SK-N-SH (cell line): ENCODE measurements around the gene ETS1. TPM values are rescaled to one million over a fixed set of nuclear protein-coding genes. Genes with fewer than 3 reads are reported as not detected.

Experiments
- CTCF ChIA-PET: fragments of 300-600, 350-600 bp; formaldehyde crosslinking; extraction: SDS; loops from one replicate; lab custom pipeline; 2021; lab: Yijun Ruan, JAX
- POLR2A ChIA-PET: fragments of 350-600 bp; sonication (Branson Sonifier 250); formaldehyde crosslinking; extraction: SDS; loops from one replicate; lab custom pipeline; 2020; ENCODE audit warnings: antibody characterized with exemption, inconsistent platforms; lab: Yijun Ruan, JAX
- DNase-seq: peaks from one replicate; pipeline ENCODE4 v3.0.0; 2012
- H2AFZ ChIP-seq: fragments of 200-600 bp; sonication (generic); 2 replicates; pipeline ENCODE4 v1.8.1; 2016; ENCODE audit warnings: antibody characterized with exemption, mild to moderate bottlenecking, low read depth
- H3F3A ChIP-seq: fragments of 200-600 bp; sonication (generic); replicated peaks from 2 replicates; pipeline ENCODE3; 2016; ENCODE audit warnings: antibody characterized with exemption, mild to moderate bottlenecking; ENCODE audit not compliant: insufficient read depth
- H3K27ac ChIP-seq, 2 experiments: fragments of 200-500 bp in 1 of 2; fragments of 200-600 bp in 1 of 2; sonication (Bioruptor generic) in 1 of 2; sonication (generic), shearing (Covaris generic) in 1 of 2; 2 replicates each; pipeline versions ENCODE4 v1.5.1 to v1.6.1; 2014 to 2016; ENCODE audit warnings: low read depth in 2 of 2, inconsistent platforms in 1 of 2, low read length in 1 of 2, mild to moderate bottlenecking in 1 of 2, mixed read lengths in 1 of 2
- H3K27me3 ChIP-seq: fragments of 200-600 bp; sonication (generic), shearing (Covaris generic); 2 replicates; pipeline ENCODE4 v1.6.1; 2016; ENCODE audit warnings: mixed run types; ENCODE audit not compliant: insufficient read depth
- H3K36me3 ChIP-seq, 2 experiments: fragments of 200-500 bp in 1 of 2; fragments of 200-600 bp in 1 of 2; sonication (Bioruptor generic) in 1 of 2; sonication (generic) in 1 of 2; replicated peaks in 1 of 2; 2 replicates each; pipeline versions ENCODE3 to v1.5.1; 2014 to 2016; ENCODE audit warnings: low read length in 1 of 2, mild to moderate bottlenecking in 1 of 2; ENCODE audit not compliant: insufficient read depth in 2 of 2, control insufficient read depth in 1 of 2
- H3K4me1 ChIP-seq, 2 experiments: fragments of 200-500 bp in 1 of 2; fragments of 200-600 bp in 1 of 2; sonication (Bioruptor generic) in 1 of 2; sonication (generic), shearing (Covaris generic) in 1 of 2; 2 replicates each; pipeline versions ENCODE4 v1.5.1 to v1.6.1; 2014 to 2016; ENCODE audit warnings: low read depth in 1 of 2, low read length in 1 of 2, mixed run types in 1 of 2; ENCODE audit not compliant: insufficient read depth in 2 of 2, control insufficient read depth in 1 of 2
- H3K4me2 ChIP-seq: fragments of 200-600 bp; sonication (generic), shearing (Covaris generic); 2 replicates; pipeline ENCODE4 v1.6.1; 2017; ENCODE audit warnings: mixed run types
- H3K4me3 ChIP-seq, 2 experiments: fragments of 200-500 bp in 1 of 2; fragments of 200-600 bp in 1 of 2; sonication (Bioruptor generic) in 1 of 2; sonication (generic), shearing (Covaris generic) in 1 of 2; 2 replicates each; pipeline versions ENCODE4 v1.5.1 to v1.8.1; 2014 to 2016; ENCODE audit warnings: low read depth in 2 of 2, inconsistent platforms in 1 of 2, low read length in 1 of 2, mild to moderate bottlenecking in 1 of 2, mixed read lengths in 1 of 2, moderate library complexity in 1 of 2
- H3K79me2 ChIP-seq: fragments of 200-600 bp; sonication (generic); 2 replicates; pipeline ENCODE4 v1.8.1; 2017; ENCODE audit warnings: mild to moderate bottlenecking; ENCODE audit not compliant: insufficient read depth
- H3K9ac ChIP-seq: fragments of 200-600 bp; sonication (generic); 2 replicates; pipeline ENCODE4 v1.6.1; 2017; ENCODE audit warnings: mixed run types
- H3K9me2 ChIP-seq: fragments of 200-600 bp; sonication (generic); 2 replicates; pipeline ENCODE4 v1.6.1; 2017; ENCODE audit warnings: mixed run types
- H3K9me3 ChIP-seq: fragments of 200-600 bp; sonication (generic); 2 replicates; pipeline ENCODE4 v1.6.1; 2017; ENCODE audit warnings: mixed run types, mild to moderate bottlenecking, moderate library complexity
- H4K20me1 ChIP-seq: fragments of 200-600 bp; sonication (generic); 2 replicates; pipeline ENCODE4 v1.6.1; 2017; ENCODE audit warnings: mild to moderate bottlenecking, mixed run types; ENCODE audit not compliant: insufficient read depth
- CHD2 ChIP-seq: fragments of 150-350 bp; IDR thresholded peaks from 2 replicates; pipeline ENCODE4 v1.6.1; 2018; ENCODE audit warnings: low read length; ENCODE audit not compliant: partially characterized antibody
- CTCF ChIP-seq: fragments of 200-600 bp; sonication (generic); IDR thresholded peaks from 2 replicates; pipeline ENCODE4 v1.6.1; 2017; ENCODE audit warnings: antibody characterized with exemption, mild to moderate bottlenecking, moderate library complexity
- ELF1 ChIP-seq: IDR thresholded peaks from 2 replicates; pipeline ENCODE4 v1.4.0; 2012
- EP300 ChIP-seq, 2 experiments: IDR thresholded peaks; 2 replicates each; pipeline versions ENCODE4 v1.4.0 to v1.6.1; 2012; ENCODE audit warnings: borderline replicate concordance in 1 of 2, low read depth in 1 of 2, low read length in 1 of 2
- EZH2phosphoT487 ChIP-seq: fragments of 200-600 bp; sonication (generic); IDR thresholded peaks from 2 replicates; pipeline ENCODE4 v1.6.1; 2017; ENCODE audit warnings: low read depth, mixed run types, mild to moderate bottlenecking, antibody characterized with exemption, moderate library complexity, borderline replicate concordance
- FOSL2 ChIP-seq: IDR thresholded peaks from 2 replicates; pipeline ENCODE4 v1.4.0; 2012; ENCODE audit warnings: low read depth, mild to moderate bottlenecking, moderate library complexity, borderline replicate concordance
- FOXM1 ChIP-seq: IDR thresholded peaks from 2 replicates; pipeline ENCODE4 v1.4.0; 2012; ENCODE audit warnings: low read depth, mild to moderate bottlenecking
- GATA2 ChIP-seq: sonication (generic); formaldehyde crosslinking; IDR thresholded peaks from 2 replicates; pipeline ENCODE4 v1.5.0; 2020; ENCODE audit warnings: mild to moderate bottlenecking, missing genetic modification reagents
- JUND ChIP-seq: IDR thresholded peaks from 2 replicates; pipeline ENCODE4 v1.4.0; 2012
- MEF2A ChIP-seq: IDR thresholded peaks from 2 replicates; pipeline ENCODE4 v1.4.0; 2012; ENCODE audit warnings: low read depth, borderline replicate concordance
- RAD21 ChIP-seq: IDR thresholded peaks from 2 replicates; pipeline ENCODE4 v1.6.1; 2012; ENCODE audit warnings: mild to moderate bottlenecking, low read length
- RCOR1 ChIP-seq: fragments of 150-350 bp; IDR thresholded peaks from 2 replicates; pipeline ENCODE4 v1.6.1; 2017; ENCODE audit warnings: antibody characterized with exemption, low read length
- REST ChIP-seq: IDR thresholded peaks from 2 replicates; pipeline ENCODE4 v1.6.1; 2012; ENCODE audit warnings: mild to moderate bottlenecking, low read depth, low read length, moderate library complexity
- RFX5 ChIP-seq: IDR thresholded peaks from 2 replicates; pipeline ENCODE4 v1.6.1; 2012; ENCODE audit warnings: mild to moderate bottlenecking, improper control_type of control experiment, low read length
- SIN3A ChIP-seq: IDR thresholded peaks from 2 replicates; pipeline ENCODE4 v1.6.1; 2012; ENCODE audit warnings: low read depth, mild to moderate bottlenecking, low read length, moderate library complexity, borderline replicate concordance
- TAF1 ChIP-seq: IDR thresholded peaks from 2 replicates; pipeline ENCODE4 v1.6.1; 2012; ENCODE audit warnings: low read depth, mild to moderate bottlenecking, low read length, moderate library complexity, borderline replicate concordance
- TCF12 ChIP-seq: IDR thresholded peaks from 2 replicates; pipeline ENCODE4 v1.4.0; 2012
- TEAD4 ChIP-seq: IDR thresholded peaks from 2 replicates; pipeline ENCODE4 v1.4.0; 2012; ENCODE audit warnings: mild to moderate bottlenecking, borderline replicate concordance; ENCODE audit not compliant: insufficient read depth
- USF1 ChIP-seq: IDR thresholded peaks from 2 replicates; pipeline ENCODE4 v1.4.0; 2012; ENCODE audit warnings: low read depth, borderline replicate concordance
- USF2 ChIP-seq: fragments of 150-350 bp; IDR thresholded peaks from 2 replicates; pipeline ENCODE4 v1.6.1; 2017; ENCODE audit warnings: antibody characterized with exemption, low read length, low read depth, borderline replicate concordance
- WGBS: methylation state at CpG from one replicate; pipeline ENCODE4 v1.1.6; 2017; ENCODE audit warnings: low lambda C conversion rate; 5-methylcytosine and 5-hydroxymethylcytosine counted together
- polyA plus RNA-seq, 3 experiments: library from polyadenylated mRNA; depleted of rRNA; stranded (reverse); fragments of >200 nt; gene quantifications; 2 replicates each; pipeline ENCODE4 v1.2.3, GENCODE V29; 2012

The ETS1 gene
- polyA plus RNA-seq, 1 of the 3 experiments (the other 2 are of a cell fraction), result 14.5 TPM

GRCh38 chr11:128573638-128574037 is 13.7 kb downstream of the ETS1 start (continued):
- TF ChIP-seq CTCF (no peak), ELF1 (no peak), USF2 (no peak), TAF1 (no peak), FOSL2 (no peak)

GRCh38 chr11:128572965-128573364 is 14.4 kb downstream of the ETS1 start:
- H3K9me2 ChIP-seq, result no peaks in the 10 kb centered on the region
- H3K4me3 ChIP-seq, result no peak overlapping the region
- DNase-seq, result no peak
- WGBS, result 90% methylated on average over 6 of the region's 6 CpGs
- POLR2A ChIA-PET, result no interaction called here
- no peak overlapping the region for H3K4me2 ChIP-seq
- no peaks in the 10 kb centered on the region for H4K20me1 ChIP-seq
- no peak overlapping the region for H3K9ac ChIP-seq
- TF ChIP-seq FOSL2 (no peak), RFX5 (no peak), EZH2phosphoT487 (no peak), CHD2 (no peak), MEF2A (no peak), SIN3A (no peak), JUND (no peak), EP300 (IDR thresholded peaks at IDR 0.05; ENCODE audit: borderline replicate concordance in 1 of 2, low read depth in 1 of 2, low read length in 1 of 2) (no peak), TEAD4 (no peak), CTCF (no peak), ELF1 (no peak), GATA2 (no peak), RAD21 (no peak), TCF12 (no peak), USF1 (no peak), FOXM1 (no peak), REST (no peak), RCOR1 (no peak)
- TF ChIP-seq, all 33 proteins: peak for 0
- Histone ChIP-seq H3K36me3 (no peaks in the 10 kb centered on the region), H3K79me2 (no peaks in the 10 kb centered on the region), H3F3A (no peaks in the 10 kb centered on the region), H3K27ac (no peak overlapping the region), H3K9me3 (no peaks in the 10 kb centered on the region), H2AFZ (no peak overlapping the region), H3K27me3 (no peaks in the 10 kb centered on the region), H3K4me1 (no peaks in the 10 kb centered on the region)
- CTCF ChIA-PET, result interaction anchor here (1.0 kb wide), 2 partner anchors 147 to 399 kb away, joined by 3 read pairs; no protein-coding TSS in a partner anchor
